Embryonic facial prominence (tissue), 1 donor: Measurements from ENCODE around the gene SPEG.

Experiments used
- DNase-seq: peaks from one replicate; pipeline ENCODE4 v3.0.0-alpha.2; 2016; ENCODE audit errors: extremely low spot score

The SPEG gene

GRCh38 chr2:219530048-219530963, 95.7 kb downstream of the SPEG start:
- DNase-seq, result peak; percentile 71

GRCh38 chr2:219531639-219532377, 97.2 kb downstream of the SPEG start:
- no peak for DNase-seq

- DNase-seq, result no peak
Observed at GRCh38 chr2:219532378-219532649, 97.7 kb downstream of the SPEG start.

GRCh38 chr2:219533930-219534661, 99.5 kb downstream of the SPEG start:
- DNase-seq, result no peak

GRCh38 chr2:219536425-219536824, 101.8 kb downstream of the SPEG start:
- DNase-seq, result no peak

- DNase-seq, result no peak
Observed at GRCh38 chr2:219536967-219537366, 102.3 kb downstream of the SPEG start.

GRCh38 chr2:219537657-219538488, 103.2 kb downstream of the SPEG start:
- no peak for DNase-seq

GRCh38 chr2:219538504-219538951, 103.9 kb downstream of the SPEG start:
- DNase-seq, result no peak

GRCh38 chr2:219538956-219539788, 104.5 kb downstream of the SPEG start:
- no peak for DNase-seq

GRCh38 chr2:219539926-219540678, 105.5 kb downstream of the SPEG start:
- DNase-seq, result no peak

- no peak for DNase-seq
Observed at GRCh38 chr2:219540784-219541504, 106.3 kb downstream of the SPEG start.

- DNase-seq, result peak; percentile 62
Observed at GRCh38 chr2:219541611-219542180, 107.1 kb downstream of the SPEG start.

- no peak for DNase-seq
Observed at GRCh38 chr2:219542931-219543595, 108.4 kb downstream of the SPEG start.

- peak; percentile 95 for DNase-seq
Observed at GRCh38 chr2:219543596-219544358, 109.1 kb downstream of the SPEG start, which contains the start of the genes CHPF and TMEM198. TSS of gene CHPF (minus strand) at chr2:219543809. CDS start at chr2:219543538, 271 bp downstream. TSS of gene TMEM198 (plus strand) at chr2:219544028. CDS start at chr2:219544728, 700 bp downstream.

GRCh38 chr2:219544567-219544966, 109.9 kb downstream of the SPEG start:
- no peak for DNase-seq

GRCh38 chr2:219545295-219545942, 110.8 kb downstream of the SPEG start:
- no peak for DNase-seq

- DNase-seq, result no peak
Observed at GRCh38 chr2:219545943-219546352, 111.3 kb downstream of the SPEG start.
